ENCODE data around the gene GSTA4. TPM values are rescaled to one million over a fixed set of nuclear protein-coding genes. Genes with fewer than 3 reads are reported as not detected.
"Not testable (repeated sequence)": the region's sequence is repeated elsewhere in the genome, so short reads cannot be mapped to it uniquely, and the experiment has no call there.

The GSTA4 gene
- total RNA-seq, 2 experiments from 2014 or later = 0.63 to 1.1 TPM

GRCh38 chr6:52953911-52954839, 40.9 kb downstream of the GSTA4 start:
- BruUV-seq (replicated peaks) = no TSS peak
- TF ChIP-seq CTCF (conservative IDR thresholded peaks at IDR 0.05; ENCODE audit: low read length) (no peak), EZH2phosphoT487 (IDR thresholded peaks at IDR 0.05; ENCODE audit: borderline replicate concordance, low read depth, low read length) (no peak)
- DNase-seq (ENCODE audit: low spot score) = no peak
- no peaks in the 10 kb centered on the region for H3K36me3 ChIP-seq (ENCODE audit: insufficient read depth, low read length)
- no peaks in the 10 kb centered on the region for H3K9me3 ChIP-seq (ENCODE audit: low read length)
- no peak overlapping the region for H3K4me2 ChIP-seq (ENCODE audit: low read length)
- POLR2A ChIA-PET = no interaction called here
- H3K27ac ChIP-seq (ENCODE audit: low read depth, low read length, poor library complexity, severe bottlenecking) = no peak overlapping the region
- H4K20me1 ChIP-seq (ENCODE audit: insufficient read depth, low read length) = no peaks in the 10 kb centered on the region
- no peaks in the 10 kb centered on the region for H3K4me1 ChIP-seq (ENCODE audit: insufficient read depth, low read length, poor library complexity, severe bottlenecking)
- H3K9me2 ChIP-seq (ENCODE audit: insufficient read depth, low read length) = no peaks in the 10 kb centered on the region
- H3K79me2 ChIP-seq (ENCODE audit: insufficient read depth, low read depth, low read length) = no peaks in the 10 kb centered on the region
- H3K4me3 ChIP-seq (ENCODE audit: low read depth, low read length, poor library complexity, severe bottlenecking) = no peak overlapping the region
- no peak overlapping the region for H2AFZ ChIP-seq (ENCODE audit: low read length)
- intact Hi-C loops (cut with micrococcal nuclease; ENCODE audit: unreplicated experiment) = loop anchor here (10.0 kb wide), 1 partner anchor 1211 kb away; no protein-coding TSS in a partner anchor
- CTCF ChIA-PET (ENCODE audit: unreplicated experiment) = no interaction called here

GRCh38 chr6:52946306-52946705, 48.8 kb downstream of the GSTA4 start:
- H3K4me3 ChIP-seq (ENCODE audit: low read depth, low read length, poor library complexity, severe bottlenecking) = no peak overlapping the region
- BruUV-seq (replicated peaks) = no TSS peak
- no peaks in the 10 kb centered on the region for H3K36me3 ChIP-seq (ENCODE audit: insufficient read depth, low read length)
- TF ChIP-seq EZH2phosphoT487 (IDR thresholded peaks at IDR 0.05; ENCODE audit: borderline replicate concordance, low read depth, low read length) (no peak), CTCF (conservative IDR thresholded peaks at IDR 0.05; ENCODE audit: low read length) (no peak)
- ChIA-PET POLR2A (no interaction called here), CTCF (ENCODE audit: unreplicated experiment) (no interaction called here)
- no peak for DNase-seq (ENCODE audit: low spot score)
- no peaks in the 10 kb centered on the region for H3K79me2 ChIP-seq (ENCODE audit: insufficient read depth, low read depth, low read length)
- no peak overlapping the region for H2AFZ ChIP-seq (ENCODE audit: low read length)
- no peaks in the 10 kb centered on the region for H3K9me3 ChIP-seq (ENCODE audit: low read length)
- H3K4me1 ChIP-seq (ENCODE audit: insufficient read depth, low read length, poor library complexity, severe bottlenecking) = no peaks in the 10 kb centered on the region
- H3K9me2 ChIP-seq (ENCODE audit: insufficient read depth, low read length) = no peaks in the 10 kb centered on the region
- H4K20me1 ChIP-seq (ENCODE audit: insufficient read depth, low read length) = no peaks in the 10 kb centered on the region
- H3K27ac ChIP-seq (ENCODE audit: low read depth, low read length, poor library complexity, severe bottlenecking) = no peak overlapping the region
- H3K4me2 ChIP-seq (ENCODE audit: low read length) = no peak overlapping the region
- intact Hi-C loops (cut with micrococcal nuclease; ENCODE audit: unreplicated experiment) = no loop called here

- POLR2A ChIA-PET; H4K20me1 ChIP-seq (ENCODE audit: insufficient read depth, low read length); H3K9me3 ChIP-seq (ENCODE audit: low read length); H3K27ac ChIP-seq (ENCODE audit: low read depth, low read length, poor library complexity, severe bottlenecking); H3K4me2 ChIP-seq (ENCODE audit: low read length); DNase-seq (ENCODE audit: low spot score); BruUV-seq (replicated peaks); intact Hi-C loops (cut with micrococcal nuclease; ENCODE audit: unreplicated experiment); CTCF ChIA-PET (ENCODE audit: unreplicated experiment); H2AFZ ChIP-seq (ENCODE audit: low read length); H3K9me2 ChIP-seq (ENCODE audit: insufficient read depth, low read length); H3K4me3 ChIP-seq (ENCODE audit: low read depth, low read length, poor library complexity, severe bottlenecking); H3K79me2 ChIP-seq (ENCODE audit: insufficient read depth, low read depth, low read length); H3K36me3 ChIP-seq (ENCODE audit: insufficient read depth, low read length); H3K4me1 ChIP-seq (ENCODE audit: insufficient read depth, low read length, poor library complexity, severe bottlenecking): not testable (repeated sequence)
These were observed 52.3 kb downstream of the GSTA4 start for GRCh38 chr6:52942821-52943220.
